ENCODE results near the gene SEPTIN7.

The SEPTIN7 gene

DNA sequence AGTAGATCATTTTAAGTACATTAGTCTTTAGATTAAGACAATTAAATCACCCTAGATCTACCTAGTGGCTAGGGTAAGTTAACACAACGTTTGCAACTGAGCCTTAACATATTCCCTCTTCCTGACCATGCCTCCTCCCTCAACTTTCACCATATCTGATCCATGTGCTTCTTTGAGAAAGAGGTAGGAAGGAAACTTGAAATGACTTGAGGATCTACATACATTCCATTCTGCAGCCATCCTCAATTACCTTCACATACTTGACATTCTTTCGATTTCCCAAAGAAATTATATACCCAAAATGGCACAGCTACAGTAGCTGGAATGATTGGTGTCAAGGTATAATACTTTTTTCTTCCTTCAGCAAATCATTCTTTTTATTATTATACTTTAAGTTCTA, 12.9 kb upstream of the SEPTIN7 start:
- no peak overlapping the region for H2AFZ ChIP-seq (ENCODE audit: low read depth)
- no peak overlapping the region for H3K4me2 ChIP-seq
- no peaks in the 10 kb centered on the region for H3K36me3 ChIP-seq (ENCODE audit: insufficient read depth)
- H3K4me3 ChIP-seq (IDR thresholded peaks at IDR 0.05; ENCODE audit: insufficient read depth, low read depth, low read length) = no peak overlapping the region
- H3K27ac ChIP-seq = no peak overlapping the region
- no peak for TF ChIP-seq CTCF (conservative IDR thresholded peaks at IDR 0.05; ENCODE audit: low read depth, low read length)
- no peaks in the 10 kb centered on the region for H3K27me3 ChIP-seq (ENCODE audit: insufficient read depth, low read depth)
- H4K20me1 ChIP-seq (ENCODE audit: insufficient read depth) = no peaks in the 10 kb centered on the region
- H3K9ac ChIP-seq = no peak overlapping the region
- no peaks in the 10 kb centered on the region for H3K4me1 ChIP-seq (ENCODE audit: low read depth, poor library complexity, severe bottlenecking)
- no peaks in the 10 kb centered on the region for H3K79me2 ChIP-seq (ENCODE audit: insufficient read depth, low read depth)

DNA sequence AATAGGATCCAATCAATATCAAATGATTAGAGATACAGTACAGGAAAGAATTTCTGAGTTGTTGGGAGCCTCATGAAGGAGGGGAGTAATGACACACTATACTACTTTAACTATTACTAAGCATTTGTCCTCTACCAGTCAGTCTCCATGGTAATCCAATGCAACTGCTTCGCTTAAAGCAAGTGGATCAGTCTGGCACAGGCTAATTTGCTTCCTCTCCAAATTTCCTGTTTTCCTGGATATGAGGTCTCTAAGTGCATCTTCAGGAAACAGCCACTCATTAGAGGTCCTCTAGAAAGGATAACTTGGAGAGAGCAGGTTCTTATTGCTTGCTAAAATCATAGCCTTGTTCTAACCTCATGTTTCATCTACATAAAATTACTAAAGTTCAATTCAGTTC, 8.4 kb upstream of the SEPTIN7 start:
- H3K27ac ChIP-seq = no peak overlapping the region
- no peak overlapping the region for H3K4me2 ChIP-seq
- H4K20me1 ChIP-seq (ENCODE audit: insufficient read depth) = no peaks in the 10 kb centered on the region
- H3K79me2 ChIP-seq (ENCODE audit: insufficient read depth, low read depth) = no peaks in the 10 kb centered on the region
- H3K4me3 ChIP-seq (IDR thresholded peaks at IDR 0.05; ENCODE audit: insufficient read depth, low read depth, low read length) = no peak overlapping the region
- no peak overlapping the region for H2AFZ ChIP-seq (ENCODE audit: low read depth)
- no peaks in the 10 kb centered on the region for H3K4me1 ChIP-seq (ENCODE audit: low read depth, poor library complexity, severe bottlenecking)
- H3K9ac ChIP-seq = no peak overlapping the region
- TF ChIP-seq CTCF (conservative IDR thresholded peaks at IDR 0.05; ENCODE audit: low read depth, low read length) = no peak
- H3K36me3 ChIP-seq (ENCODE audit: insufficient read depth) = no peaks in the 10 kb centered on the region
- no peaks in the 10 kb centered on the region for H3K27me3 ChIP-seq (ENCODE audit: insufficient read depth, low read depth)

- H2AFZ ChIP-seq (ENCODE audit: low read depth) = no peak overlapping the region
- H3K9ac ChIP-seq = no peak overlapping the region
- H3K4me2 ChIP-seq = no peak overlapping the region
- no peak for TF ChIP-seq CTCF (conservative IDR thresholded peaks at IDR 0.05; ENCODE audit: low read depth, low read length)
- H3K79me2 ChIP-seq (ENCODE audit: insufficient read depth, low read depth) = no peaks in the 10 kb centered on the region
- no peaks in the 10 kb centered on the region for H4K20me1 ChIP-seq (ENCODE audit: insufficient read depth)
- H3K4me1 ChIP-seq (ENCODE audit: low read depth, poor library complexity, severe bottlenecking) = no peaks in the 10 kb centered on the region
- no peaks in the 10 kb centered on the region for H3K36me3 ChIP-seq (ENCODE audit: insufficient read depth)
- H3K27ac ChIP-seq = no peak overlapping the region
- no peaks in the 10 kb centered on the region for H3K27me3 ChIP-seq (ENCODE audit: insufficient read depth, low read depth)
- no peak overlapping the region for H3K4me3 ChIP-seq (IDR thresholded peaks at IDR 0.05; ENCODE audit: insufficient read depth, low read depth, low read length)
Measured at GRCh38 chr7:35792873-35793489, 7.9 kb upstream of the SEPTIN7 start.

- Histone ChIP-seq H3K4me2 (no peak overlapping the region), H3K9ac (no peak overlapping the region), H3K27ac (no peak overlapping the region), H3K36me3 (ENCODE audit: insufficient read depth) (no peaks in the 10 kb centered on the region), H3K27me3 (ENCODE audit: insufficient read depth, low read depth) (no peaks in the 10 kb centered on the region), H3K4me1 (ENCODE audit: low read depth, poor library complexity, severe bottlenecking) (peaks cover 8% of the 10 kb centered on the region), H3K4me3 (IDR thresholded peaks at IDR 0.05; ENCODE audit: insufficient read depth, low read depth, low read length) (no peak overlapping the region), H2AFZ (ENCODE audit: low read depth) (no peak overlapping the region), H4K20me1 (ENCODE audit: insufficient read depth) (peaks cover 2% of the 10 kb centered on the region), H3K79me2 (ENCODE audit: insufficient read depth, low read depth) (peaks cover 9% of the 10 kb centered on the region)
- TF ChIP-seq CTCF (conservative IDR thresholded peaks at IDR 0.05; ENCODE audit: low read depth, low read length) = no peak
Measured at GRCh38 chr7:35797311-35797710, 3.5 kb upstream of the SEPTIN7 start.

All from KMS-11 (cell line).